H9 (cell line): Measurements from ENCODE around the gene KAZALD1. TPM values are rescaled to one million over a fixed set of nuclear protein-coding genes. Genes with fewer than 3 reads are reported as not detected.

Experiments used
- DNase-seq: peaks from one replicate; pipeline ENCODE4 v3.0.0-alpha.2; 2017
- H2AFZ ChIP-seq: one replicate; pipeline ENCODE4 v1.6.1; 2013; ENCODE audit warnings: mild to moderate bottlenecking, low read length, control low read depth, moderate library complexity
- H2AK5ac ChIP-seq: 2 replicates; pipeline ENCODE4 v1.6.1; 2013; ENCODE audit warnings: low read length, control low read depth, mixed read lengths; ENCODE audit not compliant: insufficient read length
- H2BK120ac ChIP-seq: one replicate; pipeline ENCODE4 v1.6.1; 2013; ENCODE audit warnings: low read depth, mild to moderate bottlenecking, low read length, control low read depth, inconsistent platforms; ENCODE audit not compliant: poor library complexity, severe bottlenecking
- H2BK12ac ChIP-seq: 2 replicates; pipeline ENCODE4 v1.6.1; 2013; ENCODE audit warnings: low read length, control low read depth, mixed read lengths, low read depth; ENCODE audit not compliant: insufficient read length
- H2BK15ac ChIP-seq: 2 replicates; pipeline ENCODE4 v1.6.1; 2013; ENCODE audit warnings: low read depth, low read length, control low read depth
- H2BK20ac ChIP-seq: one replicate; pipeline ENCODE4 v1.6.1; 2013; ENCODE audit warnings: low read depth, mild to moderate bottlenecking, low read length, control low read depth, inconsistent platforms; ENCODE audit not compliant: poor library complexity, severe bottlenecking
- H2BK5ac ChIP-seq: 2 replicates; pipeline ENCODE4 v1.6.1; 2013; ENCODE audit warnings: low read length, control low read depth, mixed read lengths; ENCODE audit not compliant: insufficient read length
- H3K14ac ChIP-seq: 2 replicates; pipeline ENCODE4 v1.6.1; 2013; ENCODE audit warnings: low read length, control low read depth; ENCODE audit not compliant: insufficient read depth
- H3K18ac ChIP-seq: 2 replicates; pipeline ENCODE4 v1.6.1; 2013; ENCODE audit warnings: low read depth, mild to moderate bottlenecking, mixed read lengths, low read length, control low read depth; ENCODE audit not compliant: insufficient read length
- H3K23ac ChIP-seq: 2 replicates; pipeline ENCODE4 v1.6.1; 2013; ENCODE audit warnings: low read length, control low read depth, mixed read lengths, low read depth; ENCODE audit not compliant: insufficient read length
- H3K23me2 ChIP-seq: 2 replicates; pipeline ENCODE4 v1.6.1; 2013; ENCODE audit warnings: low read depth, mild to moderate bottlenecking, mixed read lengths, low read length, control low read depth; ENCODE audit not compliant: insufficient read length, poor library complexity, severe bottlenecking
- H3K27ac ChIP-seq: 2 replicates; pipeline ENCODE4 v1.5.1; 2013; ENCODE audit warnings: low read length, control low read depth, mixed read lengths, low read depth; ENCODE audit not compliant: insufficient read length
- H3K27me3 ChIP-seq: 2 replicates; pipeline ENCODE4 v1.6.1; 2013; ENCODE audit warnings: low read length, control low read depth, inconsistent platforms; ENCODE audit not compliant: insufficient read depth
- H3K4ac ChIP-seq: 2 replicates; pipeline ENCODE4 v1.6.1; 2013; ENCODE audit warnings: low read depth, mild to moderate bottlenecking, control low read depth, inconsistent platforms, low read length, moderate library complexity
- H3K4me1 ChIP-seq: 2 replicates; pipeline ENCODE4 v1.6.1; 2013; ENCODE audit warnings: low read length, control low read depth, inconsistent platforms; ENCODE audit not compliant: insufficient read depth
- H3K4me2 ChIP-seq: 2 replicates; pipeline ENCODE4 v1.6.1; 2013; ENCODE audit warnings: low read length, control low read depth, mixed read lengths; ENCODE audit not compliant: insufficient read length, insufficient read depth
- H3K56ac ChIP-seq: 2 replicates; pipeline ENCODE4 v1.6.1; 2013; ENCODE audit warnings: low read depth, mild to moderate bottlenecking, mixed read lengths, low read length, control low read depth; ENCODE audit not compliant: insufficient read length
- H3K79me1 ChIP-seq: 2 replicates; pipeline ENCODE4 v1.6.1; 2013; ENCODE audit warnings: low read depth, mild to moderate bottlenecking, moderate library complexity, low read length, control low read depth, inconsistent platforms; ENCODE audit not compliant: insufficient read depth, poor library complexity, severe bottlenecking
- H3K79me2 ChIP-seq: 2 replicates; pipeline ENCODE4 v1.6.1; 2013; ENCODE audit warnings: low read length, control low read depth, inconsistent platforms; ENCODE audit not compliant: insufficient read depth
- H3K9ac ChIP-seq: 2 replicates; pipeline ENCODE4 v1.6.1; 2013; ENCODE audit warnings: low read length, control low read depth, mixed read lengths; ENCODE audit not compliant: insufficient read length; ENCODE audit errors: extremely low read depth
- H3K9me3 ChIP-seq: one replicate; pipeline ENCODE4 v1.6.1; 2013; ENCODE audit warnings: low read depth, low read length, inconsistent platforms; ENCODE audit not compliant: control insufficient read depth
- H3T11ph ChIP-seq: one replicate; pipeline ENCODE4 v1.6.1; 2013; ENCODE audit warnings: mild to moderate bottlenecking, low read length, control low read depth, inconsistent platforms
- H4K20me1 ChIP-seq: one replicate; pipeline ENCODE4 v1.6.1; 2013; ENCODE audit not compliant: control insufficient read depth, insufficient read length, insufficient read depth
- H4K5ac ChIP-seq: 2 replicates; pipeline ENCODE4 v1.6.1; 2013; ENCODE audit warnings: low read depth, mild to moderate bottlenecking, mixed read lengths, low read length, control low read depth; ENCODE audit not compliant: insufficient read length
- H4K8ac ChIP-seq: replicated peaks from 2 replicates; pipeline ENCODE4 v1.6.1; 2013; ENCODE audit warnings: low read length, control low read depth, mixed read lengths, low read depth; ENCODE audit not compliant: insufficient read length
- H4K91ac ChIP-seq: 2 replicates; pipeline ENCODE4 v1.6.1; 2013; ENCODE audit warnings: low read depth, mild to moderate bottlenecking, moderate library complexity, mixed read lengths, low read length, control low read depth; ENCODE audit not compliant: insufficient read length
- H3K27ac Mint-ChIP-seq, 3 experiments: 2 replicates in 2 of 3; 3 replicates in 1 of 3; pipeline ENCODE4 v1.8.0; 2020 to 2021; ENCODE audit warnings: mixed read lengths in 3 of 3, mild to moderate bottlenecking in 1 of 3, moderate library complexity in 1 of 3
- H3K27me3 Mint-ChIP-seq: 2 replicates; pipeline ENCODE4 v1.8.0; 2021; ENCODE audit warnings: low read depth, mild to moderate bottlenecking, moderate library complexity, mixed read lengths
- H3K36me3 Mint-ChIP-seq, 3 experiments: 2 replicates in 2 of 3; 3 replicates in 1 of 3; pipeline ENCODE4 v1.8.0; 2020 to 2021; ENCODE audit warnings: low read depth in 3 of 3, mixed read lengths in 3 of 3; ENCODE audit not compliant: insufficient read depth in 1 of 3
- H3K4me1 Mint-ChIP-seq, 2 experiments: 2 replicates each; pipeline ENCODE4 v1.8.0; 2020; ENCODE audit warnings: mixed read lengths in 2 of 2
- H3K4me3 Mint-ChIP-seq, 2 experiments: 2 replicates in 1 of 2; 3 replicates in 1 of 2; pipeline ENCODE4 v1.8.0; 2020 to 2021; ENCODE audit warnings: mild to moderate bottlenecking in 2 of 2, mixed read lengths in 2 of 2, moderate library complexity in 1 of 2
- H3K9me3 Mint-ChIP-seq, 2 experiments: 2 replicates in 1 of 2; 3 replicates in 1 of 2; pipeline ENCODE4 v1.8.0; 2020; ENCODE audit warnings: mild to moderate bottlenecking in 2 of 2, mixed read lengths in 2 of 2, moderate library complexity in 1 of 2
- WGBS: extraction: QIAGEN DNeasy Blood & Tissue Kit; methylation state at CpG from one replicate; pipeline ENCODE4 v1.1.7; 2013; ENCODE audit warnings: missing lambda C conversion rate, low lambda C conversion rate, mixed read lengths; ENCODE audit not compliant: insufficient read length; ENCODE audit errors: extremely low coverage; 5-methylcytosine and 5-hydroxymethylcytosine counted together
- total RNA-seq: library from RNA; stranded (reverse); gene quantifications from 2 replicates; pipeline ENCODE4 v1.2.1, GENCODE V29; 2021
- TF ChIP-seq, protein P1 (sequence below): fragments of 200-600 bp; sonication (generic); conservative IDR thresholded peaks from 3 replicates; pipeline ENCODE4 v1.8.0; 2021; ENCODE audit warnings: antibody characterized with exemption, mild to moderate bottlenecking

KAZALD1 gene
- total RNA-seq, 1 experiment from 2014 or later: 2.9 TPM

DNA sequence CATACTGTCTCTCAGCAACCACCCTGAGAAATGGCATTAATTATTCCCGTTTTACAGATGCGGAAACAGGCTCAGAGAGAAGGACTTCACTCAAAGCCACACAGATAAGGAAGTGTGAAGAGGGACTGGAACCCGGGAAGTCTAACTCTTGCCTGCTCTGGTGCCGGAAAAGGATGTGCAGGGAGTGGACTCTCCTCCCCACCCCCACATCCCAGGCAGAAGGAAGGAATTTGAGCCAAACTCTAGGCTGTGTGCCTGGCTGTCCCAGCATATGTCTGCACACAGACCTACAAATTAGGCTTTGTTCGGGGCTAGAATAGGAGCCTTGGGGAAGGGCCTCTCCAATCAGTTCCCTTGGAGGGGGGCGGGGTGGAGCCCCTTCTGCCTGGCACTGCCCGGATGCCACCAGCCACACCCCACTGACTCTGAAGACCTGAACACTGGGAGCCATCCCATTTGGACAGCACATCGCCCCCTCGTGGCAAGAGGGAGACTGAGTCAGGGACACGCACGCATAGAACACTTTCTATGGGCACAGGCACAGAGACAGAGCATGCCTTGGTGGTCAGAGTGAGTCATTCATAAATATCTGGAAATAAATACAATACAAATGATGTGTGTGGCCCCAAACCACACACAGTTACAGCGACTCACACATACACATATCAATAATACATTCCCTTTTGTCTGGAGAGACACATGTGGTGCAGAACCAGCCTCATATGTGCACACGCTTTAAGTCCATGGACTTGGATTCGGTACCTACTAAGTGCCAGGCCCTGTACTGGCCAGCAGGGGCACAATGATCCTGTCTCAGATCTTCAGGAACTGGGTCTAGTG is 49.0 kb upstream of the KAZALD1 start:
- peaks cover 24 to 46% of the 10 kb centered on the region in 2 experiments for H3K4me1 Mint-ChIP-seq
- no peak overlapping the region for H4K8ac ChIP-seq
- no peak overlapping the region for H2BK12ac ChIP-seq

More for the DNA sequence above, 49.0 kb upstream of the KAZALD1 start:
- Histone ChIP-seq H4K5ac (no peak overlapping the region), H2AFZ (no peak overlapping the region), H3K9ac (no peak overlapping the region), H4K91ac (no peak overlapping the region), H3K9me3 (no peaks in the 10 kb centered on the region), H2AK5ac (no peak overlapping the region), H3T11ph (no peak overlapping the region), H3K27me3 (peaks cover 7% of the 10 kb centered on the region; the same call in 1 of the 2 replicates), H3K4me2 (no peak overlapping the region), H3K79me1 (no peaks in the 10 kb centered on the region), H3K18ac (no peak overlapping the region), H3K4ac (no peak overlapping the region), H3K4me1 (no peaks in the 10 kb centered on the region), H3K27ac (no peak overlapping the region), H3K23ac (no peak overlapping the region), H3K23me2 (no peaks in the 10 kb centered on the region), H3K56ac (no peak overlapping the region), H2BK120ac (no peak overlapping the region), H3K79me2 (no peaks in the 10 kb centered on the region), H2BK5ac (no peak overlapping the region), H2BK20ac (no peak overlapping the region), H2BK15ac (no peak overlapping the region), H3K14ac (no peak overlapping the region), H4K20me1 (no peaks in the 10 kb centered on the region)
- peaks cover 41% of the 10 kb centered on the region for H3K27me3 Mint-ChIP-seq
- H3K36me3 Mint-ChIP-seq: no peaks in the 10 kb centered on the region
- TF ChIP-seq, protein P1, sequence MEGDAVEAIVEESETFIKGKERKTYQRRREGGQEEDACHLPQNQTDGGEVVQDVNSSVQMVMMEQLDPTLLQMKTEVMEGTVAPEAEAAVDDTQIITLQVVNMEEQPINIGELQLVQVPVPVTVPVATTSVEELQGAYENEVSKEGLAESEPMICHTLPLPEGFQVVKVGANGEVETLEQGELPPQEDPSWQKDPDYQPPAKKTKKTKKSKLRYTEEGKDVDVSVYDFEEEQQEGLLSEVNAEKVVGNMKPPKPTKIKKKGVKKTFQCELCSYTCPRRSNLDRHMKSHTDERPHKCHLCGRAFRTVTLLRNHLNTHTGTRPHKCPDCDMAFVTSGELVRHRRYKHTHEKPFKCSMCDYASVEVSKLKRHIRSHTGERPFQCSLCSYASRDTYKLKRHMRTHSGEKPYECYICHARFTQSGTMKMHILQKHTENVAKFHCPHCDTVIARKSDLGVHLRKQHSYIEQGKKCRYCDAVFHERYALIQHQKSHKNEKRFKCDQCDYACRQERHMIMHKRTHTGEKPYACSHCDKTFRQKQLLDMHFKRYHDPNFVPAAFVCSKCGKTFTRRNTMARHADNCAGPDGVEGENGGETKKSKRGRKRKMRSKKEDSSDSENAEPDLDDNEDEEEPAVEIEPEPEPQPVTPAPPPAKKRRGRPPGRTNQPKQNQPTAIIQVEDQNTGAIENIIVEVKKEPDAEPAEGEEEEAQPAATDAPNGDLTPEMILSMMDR: peak; percentile 98
- peak overlapping the region in 1 of 2 experiments; percentile 2; a peak in 1 of 5 replicates for H3K4me3 Mint-ChIP-seq
- WGBS: no CpG with 5 or more reads among the region's 14 CpGs
- peak; percentile 86 for DNase-seq
- no peaks in the 10 kb centered on the region; a peak in 1 of 5 replicates for H3K9me3 Mint-ChIP-seq
- peak overlapping the region in 1 of 3 experiments; percentile 32; a peak in 2 of 7 replicates for H3K27ac Mint-ChIP-seq
